Keratinocyte (primary cell): Measurements from ENCODE around the gene PIGS. TPM values are rescaled to one million over a fixed set of nuclear protein-coding genes. Genes with fewer than 3 reads are reported as not detected.

Source experiments
- DNase-seq: peaks from one replicate; pipeline ENCODE4 v3.0.0-alpha.2; 2011; ENCODE audit warnings: low read depth, missing footprints, low spot score
- FAIRE-seq: peaks from 2 replicates; lab custom pipeline; 2011; peaks lifted over from hg19 to GRCh38; lab: Jason Lieb, UNC
- H2AFZ ChIP-seq: 2 replicates; pipeline ENCODE4 v1.6.0; 2012; ENCODE audit warnings: low read length, control low read depth, inconsistent platforms; ENCODE audit not compliant: control insufficient read depth
- H3K27ac ChIP-seq: 2 replicates; pipeline ENCODE4 v1.5.1; 2011; ENCODE audit warnings: low read length; ENCODE audit not compliant: control insufficient read depth, insufficient read depth
- H3K27me3 ChIP-seq: 3 replicates; pipeline ENCODE4 v1.6.0; 2011; ENCODE audit warnings: low read length; ENCODE audit not compliant: control insufficient read depth, insufficient read depth; ENCODE audit errors: extremely low read depth
- H3K36me3 ChIP-seq, 2 experiments: 2 replicates in 1 of 2; 3 replicates in 1 of 2; pipeline ENCODE4 v1.5.1; 2011; ENCODE audit warnings: low read length in 2 of 2, mild to moderate bottlenecking in 1 of 2; ENCODE audit not compliant: control insufficient read depth in 2 of 2, insufficient read depth in 2 of 2; ENCODE audit errors: extremely low read depth in 1 of 2
- H3K4me1 ChIP-seq: 3 replicates; pipeline ENCODE4 v1.5.1; 2011; ENCODE audit warnings: low read length; ENCODE audit not compliant: control insufficient read depth, insufficient read depth; ENCODE audit errors: extremely low read depth
- H3K4me2 ChIP-seq: 3 replicates; pipeline ENCODE4 v1.6.0; 2011; ENCODE audit warnings: low read depth, low read length; ENCODE audit not compliant: control insufficient read depth, insufficient read depth; ENCODE audit errors: extremely low read depth
- H3K4me3 ChIP-seq, 3 experiments: fragments of 200-600 bp in 1 of 3; sonication (generic) in 1 of 3; 2 replicates in 2 of 3; 3 replicates in 1 of 3; pipeline ENCODE4 v1.5.1; 2011 to 2016; ENCODE audit warnings: low read length in 3 of 3, mild to moderate bottlenecking in 3 of 3, control low read depth in 2 of 3, inconsistent platforms in 1 of 3, low read depth in 1 of 3, mixed read lengths in 1 of 3, mixed run types in 1 of 3, moderate library complexity in 1 of 3; ENCODE audit not compliant: control insufficient read depth in 2 of 3, insufficient read depth in 2 of 3; ENCODE audit errors: extremely low read depth in 1 of 3
- H3K79me2 ChIP-seq: 2 replicates; pipeline ENCODE4 v1.6.0; 2012; ENCODE audit warnings: low read length; ENCODE audit not compliant: control insufficient read depth, insufficient read depth
- H3K9ac ChIP-seq: 3 replicates; pipeline ENCODE4 v1.6.0; 2011; ENCODE audit warnings: low read length; ENCODE audit not compliant: control insufficient read depth, insufficient read depth; ENCODE audit errors: extremely low read depth
- H3K9me1 ChIP-seq: 3 replicates; pipeline ENCODE4 v1.6.0; 2011; ENCODE audit warnings: low read length; ENCODE audit not compliant: control insufficient read depth, insufficient read depth; ENCODE audit errors: extremely low read depth
- H3K9me3 ChIP-seq: 2 replicates; pipeline ENCODE4 v1.5.1; 2012; ENCODE audit warnings: low read depth, low read length; ENCODE audit not compliant: control insufficient read depth
- H4K20me1 ChIP-seq: 3 replicates; pipeline ENCODE4 v1.6.0; 2011; ENCODE audit warnings: low read length; ENCODE audit not compliant: control insufficient read depth, insufficient read depth; ENCODE audit errors: extremely low read depth
- EZH2 ChIP-seq: IDR thresholded peaks from one replicate; pipeline ENCODE4 v1.6.1; 2012; ENCODE audit warnings: inconsistent platforms, mild to moderate bottlenecking, low read length, moderate library complexity
- dilution Hi-C: fragments of 300-500 bp; cut with MboI; formaldehyde crosslinking; loops from one replicate; pipeline ENCODE4 v1.7.0; 2020; ENCODE audit warnings: low sequenced_read_pairs; ENCODE audit not compliant: extremely low pct_ligation_motif_present
- polyA plus RNA-seq, 5 experiments: library from polyadenylated mRNA; depleted of rRNA in 3 of 5; stranded (reverse) in 3 of 5; stranded (forward) in 1 of 5; unstranded in 1 of 5; fragments of >200 nt; gene quantifications; 1 replicate in 1 of 5; 2 replicates in 3 of 5; 3 replicates in 1 of 5; pipeline versions ENCODE4 v1.2.1 to v1.2.3, GENCODE V29; 2011 to 2012; ENCODE audit warnings: missing spikeins in 2 of 5, low read depth in 1 of 5, low replicate concordance in 1 of 5
- TF ChIP-seq, protein P1 (sequence below), 3 experiments: IDR thresholded peaks in 1 of 3; conservative IDR thresholded peaks in 1 of 3; optimal IDR thresholded peaks in 1 of 3; 2 replicates in 2 of 3; 3 replicates in 1 of 3; pipeline versions ENCODE3 to v1.5.1; 2011; ENCODE audit warnings: low read length in 3 of 3, mild to moderate bottlenecking in 3 of 3, moderate library complexity in 2 of 3, control low read depth in 1 of 3, inconsistent platforms in 1 of 3; ENCODE audit not compliant: insufficient read depth in 2 of 3; ENCODE audit errors: extremely low read depth in 1 of 3

PIGS gene
- polyA plus RNA-seq, 1 donor (not counting 4 experiments of a cell fraction or from before 2014, with no cell fraction given), result 33.6 TPM

DNA sequence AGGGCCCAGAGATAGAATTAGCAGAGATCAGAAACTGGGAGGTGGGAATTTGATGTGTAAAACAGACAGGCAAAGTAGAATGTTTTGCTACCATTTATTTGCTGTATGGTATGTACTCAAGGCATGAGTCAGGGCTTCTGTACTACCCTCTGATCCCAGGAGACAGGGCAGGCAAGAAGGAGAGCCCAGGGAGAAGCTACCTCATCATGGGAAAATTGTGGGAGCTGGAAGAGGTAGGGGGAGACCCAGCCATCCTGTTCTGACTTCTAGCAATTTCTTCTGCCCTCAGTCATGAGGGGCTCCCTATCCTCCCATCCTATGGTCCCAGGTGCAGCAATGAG lies 1.7 kb upstream of the PIGS start:
- no peak overlapping the region for H3K4me3 ChIP-seq
- peaks cover 5 to 13% of the 10 kb centered on the region in 2 experiments for H3K36me3 ChIP-seq
- peaks cover 13% of the 10 kb centered on the region for H3K79me2 ChIP-seq

GRCh38 chr17:28572259-28573039 lies 1.1 kb upstream of the PIGS start:
- Histone ChIP-seq H4K20me1 (no peaks in the 10 kb centered on the region), H3K79me2 (peaks cover 13% of the 10 kb centered on the region), H3K9me1 (no peaks in the 10 kb centered on the region), H3K27me3 (no peaks in the 10 kb centered on the region), H3K36me3 (peaks cover 8 to 12% of the 10 kb centered on the region in 2 experiments), H3K27ac (no peak overlapping the region), H3K4me2 (peak overlapping the region; percentile 72), H2AFZ (no peak overlapping the region), H3K4me1 (peaks cover 21% of the 10 kb centered on the region), H3K9me3 (no peaks in the 10 kb centered on the region), H3K4me3 (no peak overlapping the region), H3K9ac (no peak overlapping the region)
- TF ChIP-seq, protein P1, sequence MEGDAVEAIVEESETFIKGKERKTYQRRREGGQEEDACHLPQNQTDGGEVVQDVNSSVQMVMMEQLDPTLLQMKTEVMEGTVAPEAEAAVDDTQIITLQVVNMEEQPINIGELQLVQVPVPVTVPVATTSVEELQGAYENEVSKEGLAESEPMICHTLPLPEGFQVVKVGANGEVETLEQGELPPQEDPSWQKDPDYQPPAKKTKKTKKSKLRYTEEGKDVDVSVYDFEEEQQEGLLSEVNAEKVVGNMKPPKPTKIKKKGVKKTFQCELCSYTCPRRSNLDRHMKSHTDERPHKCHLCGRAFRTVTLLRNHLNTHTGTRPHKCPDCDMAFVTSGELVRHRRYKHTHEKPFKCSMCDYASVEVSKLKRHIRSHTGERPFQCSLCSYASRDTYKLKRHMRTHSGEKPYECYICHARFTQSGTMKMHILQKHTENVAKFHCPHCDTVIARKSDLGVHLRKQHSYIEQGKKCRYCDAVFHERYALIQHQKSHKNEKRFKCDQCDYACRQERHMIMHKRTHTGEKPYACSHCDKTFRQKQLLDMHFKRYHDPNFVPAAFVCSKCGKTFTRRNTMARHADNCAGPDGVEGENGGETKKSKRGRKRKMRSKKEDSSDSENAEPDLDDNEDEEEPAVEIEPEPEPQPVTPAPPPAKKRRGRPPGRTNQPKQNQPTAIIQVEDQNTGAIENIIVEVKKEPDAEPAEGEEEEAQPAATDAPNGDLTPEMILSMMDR (optimal IDR thresholded peaks at IDR 0.05 in 1 of 3, IDR thresholded peaks at IDR 0.05 in 1 of 3, conservative IDR thresholded peaks at IDR 0.05 in 1 of 3; ENCODE audit: extremely low read depth in 1 of 3, insufficient read depth in 2 of 3, low read length in 3 of 3), result no peak
- TF ChIP-seq EZH2, result no peak
- dilution Hi-C loops, result no loop called here
- no peak for FAIRE-seq
- no peak for DNase-seq

More for the DNA sequence above, 1.7 kb upstream of the PIGS start:
- dilution Hi-C loops, result no loop called here
- no peak for DNase-seq
- no peak for FAIRE-seq
- H4K20me1 ChIP-seq, result no peaks in the 10 kb centered on the region
- TF ChIP-seq, protein P1 (optimal IDR thresholded peaks at IDR 0.05 in 1 of 3, IDR thresholded peaks at IDR 0.05 in 1 of 3, conservative IDR thresholded peaks at IDR 0.05 in 1 of 3; ENCODE audit: extremely low read depth in 1 of 3, insufficient read depth in 2 of 3, low read length in 3 of 3), result no peak
- TF ChIP-seq EZH2, result no peak
- H3K4me2 ChIP-seq, result no peak overlapping the region
- H3K27ac ChIP-seq, result no peak overlapping the region
- H3K9ac ChIP-seq, result no peak overlapping the region
- no peaks in the 10 kb centered on the region for H3K9me1 ChIP-seq
- no peaks in the 10 kb centered on the region for H3K9me3 ChIP-seq
- peaks cover 21% of the 10 kb centered on the region for H3K4me1 ChIP-seq
- no peak overlapping the region for H2AFZ ChIP-seq
- H3K27me3 ChIP-seq, result no peaks in the 10 kb centered on the region
